ENCODE measurements around the gene NUAK1. TPM values are rescaled to one million over a fixed set of nuclear protein-coding genes. Genes with fewer than 3 reads are reported as not detected.

Gene NUAK1
- total RNA-seq, 2 donors from 2014 or later, result 16.9 to 30.1 TPM

GRCh38 chr12:106027911-106028310 lies 110.8 kb downstream of the NUAK1 start:
- H3K27ac ChIP-seq, result no peak overlapping the region
- no peaks in the 10 kb centered on the region for H3K36me3 ChIP-seq
- DNase-seq (ENCODE audit: low spot score), result no peak
- H3K9me3 ChIP-seq, result no peaks in the 10 kb centered on the region
- no peak for TF ChIP-seq CTCF (IDR thresholded peaks at IDR 0.05)
- peaks cover 0 to 9% of the 10 kb centered on the region in 2 donors for H3K4me1 ChIP-seq
- H3K4me3 ChIP-seq, result no peak overlapping the region
- H3K27me3 ChIP-seq, result no peaks in the 10 kb centered on the region

GRCh38 chr12:106027286-106027685 lies 111.5 kb downstream of the NUAK1 start:
- TF ChIP-seq CTCF (IDR thresholded peaks at IDR 0.05), result no peak
- H3K36me3 ChIP-seq, result no peaks in the 10 kb centered on the region
- no peak overlapping the region for H3K4me3 ChIP-seq
- no peaks in the 10 kb centered on the region for H3K9me3 ChIP-seq
- DNase-seq (ENCODE audit: low spot score), result no peak
- H3K27ac ChIP-seq, result no peak overlapping the region
- peaks cover 0 to 9% of the 10 kb centered on the region in 2 donors for H3K4me1 ChIP-seq
- no peaks in the 10 kb centered on the region for H3K27me3 ChIP-seq

- no peaks in the 10 kb centered on the region for H3K9me3 ChIP-seq
- no peak overlapping the region for H3K27ac ChIP-seq
- H3K36me3 ChIP-seq, result no peaks in the 10 kb centered on the region
- H3K4me3 ChIP-seq, result no peak overlapping the region
- peaks cover 0 to 22% of the 10 kb centered on the region in 2 donors for H3K4me1 ChIP-seq
- TF ChIP-seq CTCF (IDR thresholded peaks at IDR 0.05), result no peak
- no peaks in the 10 kb centered on the region for H3K27me3 ChIP-seq
- no peak for DNase-seq (ENCODE audit: low spot score)
Observed at GRCh38 chr12:106025129-106025528, 113.6 kb downstream of the NUAK1 start.

GRCh38 chr12:106023039-106023438 lies 115.7 kb downstream of the NUAK1 start:
- Histone ChIP-seq H3K9me3 (peaks cover 0 to 9% of the 10 kb centered on the region in 2 donors), H3K4me3 (no peak overlapping the region), H3K27ac (no peak overlapping the region), H3K4me1 (peaks cover 0 to 21% of the 10 kb centered on the region in 2 donors), H3K36me3 (no peaks in the 10 kb centered on the region), H3K27me3 (no peaks in the 10 kb centered on the region)
- DNase-seq (ENCODE audit: low spot score), result no peak
- TF ChIP-seq CTCF (IDR thresholded peaks at IDR 0.05), result no peak

- H3K27me3 ChIP-seq, result no peaks in the 10 kb centered on the region
- TF ChIP-seq CTCF (IDR thresholded peaks at IDR 0.05), result no peak
- H3K4me1 ChIP-seq, result peaks cover 0 to 21% of the 10 kb centered on the region in 2 donors
- no peak for DNase-seq (ENCODE audit: low spot score)
- H3K27ac ChIP-seq, result no peak overlapping the region
- no peak overlapping the region for H3K4me3 ChIP-seq
- peaks cover 0 to 9% of the 10 kb centered on the region in 2 donors for H3K9me3 ChIP-seq
- no peaks in the 10 kb centered on the region for H3K36me3 ChIP-seq
Observed at GRCh38 chr12:106022568-106023012, 116.2 kb downstream of the NUAK1 start.

- no peak for DNase-seq (ENCODE audit: low spot score)
- H3K27ac ChIP-seq, result no peak overlapping the region
Observed at GRCh38 chr12:106021516-106021915, 117.2 kb downstream of the NUAK1 start.

More at GRCh38 chr12:106021516-106021915, 117.2 kb downstream of the NUAK1 start:
- peaks cover 0 to 21% of the 10 kb centered on the region in 2 donors for H3K4me1 ChIP-seq
- TF ChIP-seq CTCF (IDR thresholded peaks at IDR 0.05), result no peak
- H3K36me3 ChIP-seq, result no peaks in the 10 kb centered on the region
- no peak overlapping the region for H3K4me3 ChIP-seq
- H3K9me3 ChIP-seq, result peaks cover 0 to 9% of the 10 kb centered on the region in 2 donors
- no peaks in the 10 kb centered on the region for H3K27me3 ChIP-seq

Measured in right atrium auricular region (tissue), 2 donors.